Smooth muscle cell of the pulmonary artery (primary cell): ENCODE measurements around the gene NLRP3. TPM values are rescaled to one million over a fixed set of nuclear protein-coding genes. Genes with fewer than 3 reads are reported as not detected.

Experiments used
- total RNA-seq: library from RNA; depleted of rRNA; stranded (reverse); fragments of >200 nt; gene quantifications from 2 replicates; pipeline ENCODE4 v1.2.3, GENCODE V29; 2014

Gene NLRP3
- total RNA-seq, result 0.33 TPM in 2 replicates

GRCh38 chr1:247415423-247416361 is at the start of gene NLRP3:
Gene NLRP3 (plus strand): TSS chr1:247416173. CDS start chr1:247418801, 2,628 bp downstream.

Other genes starting within 250 kb of the NLRP3 start
- 10.0 and 12.5 TPM in 2 replicates for gene ZNF124, start 244.2 kb upstream of the NLRP3 start, total RNA-seq
- not detected in 2 replicates for gene VN1R5, start 160.1 kb upstream of the NLRP3 start, total RNA-seq
- 13.7 and 21.1 TPM in 2 replicates for gene ZNF496, start 84.3 kb upstream of the NLRP3 start, total RNA-seq
- gene OR2B11, start 41.9 kb downstream of the NLRP3 start, total RNA-seq, result not detected in 2 replicates
- not detected in 2 replicates for gene OR2C3, start 120.3 kb downstream of the NLRP3 start, total RNA-seq
- 0.13 TPM in 1 of 2 replicates, not detected in the other for gene GCSAML, start 133.0 kb downstream of the NLRP3 start, total RNA-seq
- gene OR2G2, start 172.2 kb downstream of the NLRP3 start, total RNA-seq, result not detected in 2 replicates
- gene OR2G3, start 189.4 kb downstream of the NLRP3 start, total RNA-seq, result not detected in 2 replicates